Effector memory CD8-positive, alpha-beta T cell (primary cell): ENCODE measurements around the gene MFAP3.
"Not testable (repeated sequence)": the region's sequence is repeated elsewhere in the genome, so short reads cannot be mapped to it uniquely, and the experiment has no call there.

Source experiments
- ATAC-seq: fragments of 150-1000 bp; cut with Tn5 transposase; replicated peaks from 2 replicates; pipeline ENCODE4 v1.10.0; 2021; ENCODE audit warnings: mild to moderate bottlenecking, moderate library complexity
- DNase-seq, 3 experiments: peaks; one replicate each; pipeline ENCODE4 v3.0.0; 2021
- H3K27ac Mint-ChIP-seq, 2 donors: one replicate each; pipeline ENCODE4 v1.8.0; 2022; ENCODE audit warnings: mild to moderate bottlenecking in 2 of 2, mixed read lengths in 2 of 2, moderate library complexity in 2 of 2
- H3K27me3 Mint-ChIP-seq, 2 donors: one replicate each; pipeline ENCODE4 v1.8.0; 2022; ENCODE audit warnings: mixed read lengths in 2 of 2
- H3K36me3 Mint-ChIP-seq: one replicate; pipeline ENCODE4 v1.8.0; 2022; ENCODE audit warnings: mild to moderate bottlenecking, moderate library complexity, mixed read lengths; ENCODE audit not compliant: insufficient read depth
- H3K4me1 Mint-ChIP-seq, 2 donors: one replicate each; pipeline ENCODE4 v1.8.0; 2022; ENCODE audit warnings: low read depth in 2 of 2, mixed read lengths in 2 of 2
- H3K4me3 Mint-ChIP-seq, 2 donors: one replicate each; pipeline ENCODE4 v1.8.0; 2022; ENCODE audit warnings: mild to moderate bottlenecking in 2 of 2, mixed read lengths in 2 of 2, moderate library complexity in 2 of 2
- H3K9me3 Mint-ChIP-seq, 2 donors: one replicate each; pipeline ENCODE4 v1.8.0; 2022; ENCODE audit warnings: mixed read lengths in 2 of 2
- total RNA-seq, 9 experiments: gene quantifications; one replicate each; lab custom pipeline; 2026; lab: John Stamatoyannopoulos, UW

MFAP3 gene
- total RNA-seq: 20.6 to 56.8 (median 46.3) reads per million in 9 experiments

DNA sequence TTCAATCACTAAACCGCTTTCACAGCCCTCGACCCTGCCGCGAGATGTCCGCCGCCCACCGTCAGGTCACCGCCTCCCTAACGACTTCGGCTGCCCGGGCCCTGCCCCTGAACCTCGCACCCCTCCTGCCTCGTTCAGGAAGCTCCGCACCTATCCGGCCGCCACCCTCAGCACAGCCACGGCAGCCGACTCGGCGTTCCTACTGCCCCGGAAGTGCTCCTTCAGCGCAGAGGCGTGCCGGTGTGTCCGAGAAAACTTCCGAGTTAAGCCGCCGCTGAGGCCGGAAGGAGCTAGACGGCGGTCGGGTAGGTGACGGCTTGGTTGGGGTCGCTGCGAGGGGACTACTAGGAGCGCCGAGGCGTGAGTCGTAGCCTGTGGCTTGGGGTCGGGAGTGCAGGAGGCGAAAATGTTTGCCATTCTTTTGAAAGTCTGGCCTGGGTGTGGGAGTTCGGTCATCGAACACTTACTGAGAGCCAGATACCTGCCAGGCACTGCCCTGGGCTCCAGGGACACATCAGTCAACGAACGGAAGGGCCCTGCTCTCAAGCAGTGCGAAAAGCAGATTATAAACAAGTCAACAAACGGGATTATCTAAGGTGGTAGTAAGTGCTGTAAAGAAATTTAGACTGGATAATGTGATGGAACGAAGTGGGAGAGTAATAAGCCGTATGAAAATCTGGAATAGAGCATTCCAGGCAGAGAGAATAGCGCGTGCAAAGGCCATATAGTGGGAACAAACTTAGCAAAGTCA is at the start of gene MFAP3, which contains the start of gene FAM114A2:
MFAP3 (plus strand) TSS at position 261 of the 751 bp plus-strand sequence. CDS start 10,756 bp downstream, outside the sequence.
FAM114A2 (minus strand) TSS at position 204 of the 751 bp plus-strand sequence. CDS start 3,957 bp downstream, outside the sequence.
- DNase-seq: peak; percentile 80 to 84 (median 84)
- no peaks in the 10 kb centered on the region for H3K27me3 Mint-ChIP-seq
- peaks cover 17% of the 10 kb centered on the region for H3K36me3 Mint-ChIP-seq
- H3K9me3 Mint-ChIP-seq: no peaks in the 10 kb centered on the region
- H3K4me3 Mint-ChIP-seq: peak within 1 kb of the TSS; percentile 94 to 97
- ATAC-seq: peak; percentile 96
- H3K4me1 Mint-ChIP-seq: peaks cover 28 to 51% of the 10 kb centered on the region in 2 donors
- H3K27ac Mint-ChIP-seq: peak within 1 kb of the TSS; percentile 95 to 97

DNA sequence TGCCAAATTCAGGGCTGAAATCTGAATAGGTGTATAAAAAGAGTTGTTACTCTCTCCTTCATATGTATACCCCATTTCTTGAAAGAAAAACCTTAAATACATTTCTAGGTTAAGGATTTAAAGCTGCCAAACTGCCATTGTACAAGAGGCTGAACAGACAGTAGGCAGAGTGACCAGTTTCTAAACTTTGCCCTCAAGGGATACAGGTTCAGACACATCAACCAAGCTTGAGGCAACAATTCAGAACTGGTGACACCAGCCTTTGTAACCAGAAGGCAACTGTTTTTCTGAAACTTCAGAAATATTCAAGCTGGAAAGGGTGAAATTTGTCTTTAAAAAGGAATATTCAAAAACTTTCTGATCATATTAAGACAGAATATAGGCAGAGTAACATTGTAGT is 47.6 kb upstream of the MFAP3 start:
- Mint-ChIP-seq H3K27ac (peak overlapping the region in 1 of 2 donors; percentile 70), H3K4me3 (no peak overlapping the region), H3K9me3 (no peaks in the 10 kb centered on the region), H3K4me1 (peaks cover 2 to 4% of the 10 kb centered on the region in 2 donors), H3K36me3 (peaks cover 22% of the 10 kb centered on the region), H3K27me3 (no peaks in the 10 kb centered on the region)
- DNase-seq: no peak
- no peak for ATAC-seq

DNA sequence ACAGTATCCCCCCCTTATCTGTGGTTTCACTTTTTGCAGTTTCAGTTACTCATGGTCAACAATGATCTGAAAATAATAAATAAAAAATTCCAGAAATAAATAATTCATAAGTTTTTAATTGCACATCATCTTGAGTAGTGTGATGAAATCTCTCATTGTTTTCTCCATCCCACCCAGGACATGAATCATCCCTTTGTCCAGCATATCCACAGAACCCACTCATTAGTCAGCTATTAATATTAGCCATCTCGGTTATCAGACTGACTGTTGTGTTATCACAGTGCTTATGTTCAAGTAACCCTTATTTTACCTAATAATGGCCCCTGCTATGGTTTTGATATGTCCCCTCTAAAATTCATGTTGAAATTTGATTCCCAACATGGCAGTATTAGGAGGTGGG is 40.8 kb upstream of the MFAP3 start:
- Mint-ChIP-seq H3K4me3 (no peak overlapping the region), H3K27ac (no peak overlapping the region)

DNA sequence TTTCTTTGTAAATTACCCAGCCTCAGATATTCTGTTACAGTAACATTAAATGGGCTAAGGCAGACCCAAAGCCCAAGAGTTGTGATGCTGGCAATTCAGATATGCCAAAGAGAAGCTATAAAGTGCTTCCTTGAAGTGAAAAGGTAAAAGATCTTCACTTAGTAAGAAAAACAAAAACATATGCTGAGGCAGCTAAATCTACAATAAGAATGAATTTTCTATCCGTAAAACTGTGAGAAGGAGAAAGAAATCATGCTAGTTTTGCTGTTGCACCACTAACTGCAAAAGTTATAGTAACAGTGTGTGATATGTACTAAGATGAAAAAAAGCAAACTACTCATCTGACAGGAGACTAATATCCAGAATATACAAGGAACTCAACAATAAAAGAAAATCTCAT is 40.0 kb upstream of the MFAP3 start:
- Mint-ChIP-seq H3K27me3 (no peaks in the 10 kb centered on the region), H3K4me3 (no peak overlapping the region), H3K36me3 (peaks cover 31% of the 10 kb centered on the region), H3K27ac (no peak overlapping the region), H3K4me1 (no peaks in the 10 kb centered on the region), H3K9me3 (no peaks in the 10 kb centered on the region)
- ATAC-seq: no peak
- DNase-seq: no peak

More for the DNA sequence above, 40.8 kb upstream of the MFAP3 start:
- peaks cover 31% of the 10 kb centered on the region for H3K36me3 Mint-ChIP-seq
- no peak for ATAC-seq
- H3K9me3 Mint-ChIP-seq: no peaks in the 10 kb centered on the region
- no peaks in the 10 kb centered on the region for H3K4me1 Mint-ChIP-seq
- no peak for DNase-seq
- no peaks in the 10 kb centered on the region for H3K27me3 Mint-ChIP-seq

DNA sequence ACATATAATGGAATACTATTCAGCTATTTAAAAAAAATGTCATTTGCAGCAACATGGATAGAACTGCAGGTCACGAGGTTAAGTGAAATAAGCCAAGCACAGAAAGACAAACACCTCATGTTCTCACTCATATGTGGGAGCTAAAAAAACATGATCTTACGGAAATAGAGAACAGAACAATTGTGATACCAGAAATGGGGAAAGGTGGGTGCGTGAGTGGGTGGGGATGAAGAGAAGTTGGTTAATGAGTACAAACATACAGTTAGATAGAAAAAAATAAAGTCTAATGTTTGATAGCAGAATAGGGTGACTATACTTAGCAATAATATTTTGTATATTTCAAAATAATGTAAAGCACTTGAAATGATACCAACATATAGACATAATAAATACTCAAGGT is 38.8 kb upstream of the MFAP3 start:
- no peak for ATAC-seq
- Mint-ChIP-seq H3K4me3 (no peak overlapping the region), H3K27me3 (no peaks in the 10 kb centered on the region), H3K36me3 (peaks cover 31% of the 10 kb centered on the region), H3K9me3 (no peaks in the 10 kb centered on the region), H3K4me1 (no peaks in the 10 kb centered on the region), H3K27ac (no peak overlapping the region)
- DNase-seq: no peak

DNA sequence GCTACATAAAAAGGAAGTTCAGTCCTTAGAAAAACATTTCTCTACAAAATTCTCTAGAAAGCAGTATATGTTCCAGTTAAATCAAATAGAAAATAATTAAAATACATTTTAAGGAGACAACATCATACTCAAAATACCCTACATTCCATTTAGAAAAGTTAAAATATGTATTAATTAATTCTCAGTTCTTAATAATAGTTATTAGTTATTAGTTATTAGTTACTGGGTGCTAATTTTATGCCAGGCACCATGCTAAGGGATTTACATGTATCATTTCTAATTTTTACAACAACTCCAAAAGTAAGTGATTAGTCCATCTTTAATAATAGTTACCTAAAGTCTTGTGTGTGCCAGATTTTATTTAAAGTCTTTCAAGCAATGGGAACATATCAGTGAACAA is 38.1 kb upstream of the MFAP3 start:
- ATAC-seq: no peak
- no peak overlapping the region for H3K27ac Mint-ChIP-seq
- no peaks in the 10 kb centered on the region for H3K27me3 Mint-ChIP-seq
- no peak overlapping the region for H3K4me3 Mint-ChIP-seq
- H3K9me3 Mint-ChIP-seq: no peaks in the 10 kb centered on the region
- no peaks in the 10 kb centered on the region for H3K4me1 Mint-ChIP-seq
- no peak for DNase-seq
- H3K36me3 Mint-ChIP-seq: peaks cover 28% of the 10 kb centered on the region

DNA sequence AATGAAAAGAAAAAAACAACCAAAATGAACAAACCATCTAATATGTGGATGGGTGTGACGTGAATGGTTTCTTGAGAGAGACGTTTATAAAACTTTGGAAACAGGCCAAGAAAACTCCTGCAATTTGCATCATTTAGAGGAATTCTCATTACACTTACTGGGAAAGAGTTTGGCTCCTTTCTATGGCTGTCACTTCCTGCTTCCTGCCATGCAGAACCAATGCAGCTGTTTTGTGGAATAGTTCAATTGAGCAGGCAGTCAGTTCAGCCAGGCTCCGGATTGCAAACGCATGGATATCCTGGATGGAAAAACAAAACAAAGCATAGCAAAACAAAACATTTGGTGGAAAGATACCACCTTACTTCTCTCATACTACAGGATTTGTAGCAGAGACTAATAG is 36.7 kb upstream of the MFAP3 start:
- peaks cover 17% of the 10 kb centered on the region for H3K36me3 Mint-ChIP-seq
- no peak overlapping the region for H3K27ac Mint-ChIP-seq
- DNase-seq: no peak
- H3K4me3 Mint-ChIP-seq: no peak overlapping the region
- no peak for ATAC-seq
- no peaks in the 10 kb centered on the region for H3K9me3 Mint-ChIP-seq
- peaks cover 0 to 4% of the 10 kb centered on the region in 2 donors for H3K4me1 Mint-ChIP-seq
- H3K27me3 Mint-ChIP-seq: no peaks in the 10 kb centered on the region

DNA sequence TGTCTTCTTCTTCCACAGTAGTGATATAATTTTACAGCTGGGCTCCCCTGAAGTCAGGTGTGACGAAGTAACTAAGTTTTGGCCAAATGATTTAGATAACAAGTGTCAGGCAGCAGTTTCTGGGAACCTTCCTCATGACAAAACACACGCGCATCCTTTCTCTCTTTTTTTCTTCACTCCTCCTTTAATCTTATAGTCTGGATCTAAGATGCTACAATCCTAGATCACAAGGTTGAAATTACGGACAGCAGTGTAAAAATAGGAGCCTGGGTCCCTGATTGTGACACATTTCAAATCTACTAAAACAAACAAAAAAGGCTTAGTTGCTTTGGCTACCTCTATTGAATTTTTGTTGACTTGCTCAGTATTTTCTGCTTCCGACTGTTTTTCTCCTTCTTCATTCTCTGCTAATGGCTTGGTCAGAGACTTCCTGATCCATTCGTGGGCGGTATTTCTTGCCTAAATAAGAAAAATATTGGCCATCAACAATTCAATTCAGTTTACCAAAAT is 36.2 kb upstream of the MFAP3 start:
- peaks cover 0 to 4% of the 10 kb centered on the region in 2 donors for H3K4me1 Mint-ChIP-seq
- peaks cover 17% of the 10 kb centered on the region for H3K36me3 Mint-ChIP-seq
- ATAC-seq (no peak), DNase-seq (no peak)
- H3K27ac Mint-ChIP-seq: no peak overlapping the region
- H3K9me3 Mint-ChIP-seq: no peaks in the 10 kb centered on the region
- no peaks in the 10 kb centered on the region for H3K27me3 Mint-ChIP-seq
- H3K4me3 Mint-ChIP-seq: no peak overlapping the region

DNA sequence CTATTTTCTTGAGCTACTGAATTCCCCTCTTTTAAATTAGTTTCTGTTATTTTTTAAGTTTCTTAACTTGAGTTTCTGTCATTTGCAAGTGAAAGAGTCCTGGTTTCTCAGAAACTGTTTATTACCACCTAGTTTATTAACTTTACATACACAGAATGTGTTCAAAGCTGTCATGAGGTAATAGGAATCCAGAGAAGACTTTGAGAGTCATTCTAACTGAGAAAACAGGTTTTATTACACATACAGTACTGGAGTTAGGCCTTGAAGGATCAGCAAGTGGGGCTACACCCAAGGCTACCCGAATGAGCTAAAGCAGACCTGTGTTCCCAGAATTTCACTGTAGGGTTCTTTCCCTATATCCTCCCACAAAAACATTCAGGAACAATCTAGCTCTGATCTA is 33.1 kb upstream of the MFAP3 start:
- no peaks in the 10 kb centered on the region for H3K27me3 Mint-ChIP-seq
- H3K4me3 Mint-ChIP-seq: no peak overlapping the region
- H3K36me3 Mint-ChIP-seq: peaks cover 8% of the 10 kb centered on the region
- no peak overlapping the region for H3K27ac Mint-ChIP-seq
- ATAC-seq (no peak), DNase-seq (no peak)
- no peaks in the 10 kb centered on the region for H3K9me3 Mint-ChIP-seq
- H3K4me1 Mint-ChIP-seq: peaks cover 0 to 4% of the 10 kb centered on the region in 2 donors

DNA sequence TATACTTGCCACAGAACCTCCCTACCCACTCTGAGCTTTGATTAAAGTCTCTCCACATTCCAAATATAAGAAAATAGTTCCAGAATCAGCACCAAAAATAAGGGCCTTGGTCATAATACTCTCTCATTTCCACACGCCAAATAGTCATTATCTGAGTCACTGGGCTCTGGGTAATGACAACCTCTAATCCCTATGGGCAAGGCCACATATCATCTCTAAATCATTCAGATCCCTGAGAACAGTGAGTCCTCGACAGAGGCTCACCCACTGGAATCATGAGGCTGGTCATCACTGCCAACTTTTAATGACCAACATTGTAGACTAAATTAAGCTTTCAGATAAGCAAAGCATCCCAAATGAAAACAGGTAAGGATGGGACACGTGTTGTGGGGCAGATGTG is 28.1 kb upstream of the MFAP3 start:
- Mint-ChIP-seq H3K27ac (no peak overlapping the region), H3K27me3 (no peaks in the 10 kb centered on the region), H3K9me3 (no peaks in the 10 kb centered on the region), H3K36me3 (peaks cover 7% of the 10 kb centered on the region), H3K4me3 (no peak overlapping the region), H3K4me1 (peaks cover 0 to 12% of the 10 kb centered on the region in 2 donors)
- ATAC-seq: no peak
- DNase-seq: no peak

DNA sequence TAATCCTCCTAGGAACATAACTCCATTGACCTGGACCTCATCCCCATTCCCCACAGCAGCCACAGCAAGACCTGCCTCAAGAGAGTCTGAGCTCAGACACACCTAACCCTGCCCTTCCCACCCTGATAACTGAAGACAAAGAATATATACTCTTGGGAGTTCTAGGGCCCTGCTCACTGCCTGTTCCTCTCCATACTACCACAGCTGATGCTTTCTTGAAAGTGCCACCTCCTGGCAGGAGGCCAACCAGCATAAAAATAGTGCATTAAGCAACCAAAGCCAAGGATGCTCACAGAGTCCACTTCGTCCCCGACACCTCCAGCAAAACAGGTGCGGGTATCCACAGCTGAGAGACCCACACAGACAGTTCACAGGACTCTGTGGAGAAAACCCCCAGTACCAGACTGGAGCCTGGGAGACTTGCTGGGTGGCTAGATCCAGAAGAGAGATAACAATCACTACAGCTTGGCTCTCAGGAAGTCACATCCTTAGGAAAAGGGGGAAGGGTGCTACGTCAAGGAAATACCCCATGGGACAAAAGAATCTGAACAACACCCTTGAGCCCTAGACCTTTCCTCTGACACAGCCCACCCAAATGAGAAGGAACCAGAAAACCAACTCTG is 23.6 kb upstream of the MFAP3 start:
- Mint-ChIP-seq H3K36me3 (peaks cover 20% of the 10 kb centered on the region), H3K4me1 (peaks cover 10 to 35% of the 10 kb centered on the region in 2 donors), H3K4me3 (no peak overlapping the region), H3K27me3 (no peaks in the 10 kb centered on the region), H3K9me3 (no peaks in the 10 kb centered on the region), H3K27ac (no peak overlapping the region)
- DNase-seq (no peak), ATAC-seq (no peak)

DNA sequence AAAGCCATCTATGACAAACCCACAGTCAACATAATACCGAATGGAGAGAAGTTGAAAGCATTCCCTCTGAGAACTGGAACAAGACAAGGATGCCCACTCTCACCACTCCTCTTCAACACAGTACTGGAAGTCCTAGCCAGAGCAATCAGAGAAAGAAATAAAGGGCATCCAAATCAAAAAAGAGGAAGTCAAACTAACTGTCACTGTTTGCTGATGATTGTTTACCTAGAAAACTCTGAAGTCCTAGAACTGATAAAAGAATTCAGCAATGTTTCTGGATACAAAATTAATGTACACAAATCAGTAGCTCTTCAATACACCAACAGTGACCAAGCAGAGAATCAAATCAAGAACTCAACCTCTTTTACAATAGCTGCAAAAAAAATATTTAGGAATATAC is 19.8 kb upstream of the MFAP3 start:
- H3K4me3 Mint-ChIP-seq, ATAC-seq, H3K9me3 Mint-ChIP-seq, H3K27ac Mint-ChIP-seq, DNase-seq, H3K27me3 Mint-ChIP-seq: not testable (repeated sequence)
- Mint-ChIP-seq H3K36me3 (peaks cover 25% of the 10 kb centered on the region), H3K4me1 (peaks cover 19 to 46% of the 10 kb centered on the region in 2 donors)

DNA sequence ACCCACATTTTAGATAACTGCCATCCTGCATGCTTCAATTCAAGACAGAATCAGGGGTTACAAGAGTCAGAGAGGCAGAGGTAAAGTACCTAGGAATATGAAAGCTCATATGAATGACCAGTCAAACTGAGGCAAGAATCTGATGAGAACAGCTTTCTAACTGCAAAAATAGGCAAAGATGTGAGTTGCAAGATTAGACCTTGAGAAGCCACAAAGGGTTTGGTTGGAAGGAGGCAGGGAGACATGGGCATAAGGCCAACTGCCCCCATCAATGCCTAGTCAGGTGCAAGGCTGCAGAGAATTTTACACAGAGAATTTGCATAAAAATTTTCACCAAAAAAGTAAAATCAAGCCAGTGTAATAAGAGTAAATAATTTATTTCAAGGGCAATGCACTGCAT is 12.8 kb upstream of the MFAP3 start:
- Mint-ChIP-seq H3K36me3 (peaks cover 22% of the 10 kb centered on the region), H3K4me3 (no peak overlapping the region), H3K27me3 (no peaks in the 10 kb centered on the region), H3K4me1 (peaks cover 4 to 5% of the 10 kb centered on the region in 2 donors), H3K9me3 (no peaks in the 10 kb centered on the region), H3K27ac (peak overlapping the region in 1 of 2 donors; percentile 85)
- DNase-seq (no peak), ATAC-seq (no peak)
